ENCODE data around the gene BCAR3.

The BCAR3 gene

GRCh38 chr1:93635614-93636543 is 45.8 kb downstream of the BCAR3 start:
- DNase-seq: no peak

DNA sequence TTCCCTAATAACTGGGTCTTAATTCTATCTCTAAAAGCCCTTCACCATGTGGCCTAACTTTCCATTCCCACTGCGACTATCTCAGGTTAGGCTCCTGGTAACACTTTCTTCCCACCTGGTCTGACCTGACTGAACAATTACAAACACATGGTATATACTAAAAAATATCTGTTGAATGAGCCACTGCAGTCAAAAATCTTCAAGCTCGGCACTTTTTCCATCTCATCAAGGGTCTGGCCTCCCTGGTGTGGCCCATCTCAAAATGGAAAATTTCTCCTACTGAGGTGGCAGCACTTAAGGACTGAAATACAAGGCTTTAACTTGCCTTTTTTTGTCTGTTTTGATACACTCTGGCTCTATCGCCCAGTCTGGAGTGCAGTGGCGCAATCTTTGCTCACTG is 48.3 kb downstream of the BCAR3 start:
- no peak for DNase-seq

DNA sequence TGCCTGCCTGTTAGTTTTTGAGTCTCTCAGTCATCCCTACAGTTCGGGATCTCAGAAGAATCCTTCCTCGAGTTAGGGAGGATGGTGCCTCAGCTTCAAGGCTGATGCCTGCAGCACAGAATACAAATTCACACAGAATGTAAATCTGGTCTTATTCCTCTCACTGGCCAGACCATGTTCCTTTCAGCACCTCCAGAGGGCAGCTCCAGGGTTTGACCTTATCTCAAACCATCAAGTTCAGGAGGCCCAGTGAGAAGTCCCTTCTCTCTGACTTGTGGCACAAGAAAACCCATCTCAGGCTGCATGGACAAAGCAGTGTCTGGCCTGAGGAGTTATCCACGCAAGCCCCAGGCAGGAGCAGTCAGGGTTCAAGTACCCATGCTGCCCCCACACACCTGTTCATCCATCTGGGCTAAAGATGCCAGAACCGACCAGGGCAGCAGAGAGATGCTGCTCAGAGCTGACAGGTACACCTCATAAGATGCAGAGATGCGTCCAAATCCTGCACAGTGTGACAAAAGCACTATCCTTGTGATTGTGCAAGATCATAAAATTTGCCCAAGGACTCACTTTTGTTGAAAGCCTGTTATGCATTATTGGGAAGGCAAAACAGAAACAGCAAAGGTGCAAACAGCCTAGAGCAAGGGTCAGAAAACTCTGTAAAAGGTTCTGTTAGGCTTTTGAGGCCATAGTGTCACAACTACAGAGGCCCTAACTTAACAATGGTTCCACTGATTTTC is 49.8 kb downstream of the BCAR3 start:
- no peak for DNase-seq

GRCh38 chr1:93630168-93630567 is 51.5 kb downstream of the BCAR3 start:
- no peak for DNase-seq

DNA sequence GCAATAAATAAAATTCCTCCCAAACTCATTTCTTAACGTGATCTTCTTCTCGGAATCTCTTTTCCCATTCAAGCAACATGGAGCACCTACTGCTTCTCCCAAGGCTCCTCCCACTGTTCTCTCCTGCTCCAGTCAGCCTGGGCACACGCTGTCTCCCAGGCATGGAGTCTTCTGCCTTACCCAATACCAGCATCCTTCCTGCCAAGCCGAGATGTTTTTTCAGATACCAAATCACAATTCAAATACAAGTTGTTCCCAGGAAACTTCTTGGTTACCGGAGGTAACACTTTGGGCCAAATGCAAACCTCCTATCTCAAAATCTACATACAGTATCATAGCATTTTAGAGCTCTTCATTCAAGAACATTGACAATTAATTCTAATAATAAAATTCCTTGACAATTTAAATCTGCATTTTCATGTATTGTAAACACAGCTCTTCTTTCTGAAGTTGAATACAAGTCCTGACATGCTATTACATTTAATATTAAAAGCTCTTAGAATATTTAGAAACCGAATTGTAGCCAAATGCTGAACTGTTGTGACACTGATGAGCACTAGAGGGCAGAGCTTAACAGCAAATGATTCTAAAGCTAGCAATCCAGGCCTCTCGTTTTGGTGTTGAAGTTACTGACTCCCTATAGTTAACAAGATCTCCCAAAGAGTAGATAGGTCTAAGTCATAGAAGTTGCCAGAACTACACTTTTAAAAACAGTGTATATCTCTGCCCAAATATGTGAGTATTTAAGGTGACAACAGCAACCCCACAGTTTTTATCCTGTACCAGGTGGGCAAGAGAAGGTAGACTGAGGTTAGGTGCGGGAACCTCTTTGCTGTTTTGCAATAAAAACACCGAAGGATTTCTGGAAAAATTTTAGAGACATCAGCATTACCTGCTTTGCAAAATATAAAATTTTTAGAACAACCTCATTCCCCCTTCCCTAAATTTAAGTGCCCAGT is 52.3 kb downstream of the BCAR3 start:
- DNase-seq: no peak

DNA sequence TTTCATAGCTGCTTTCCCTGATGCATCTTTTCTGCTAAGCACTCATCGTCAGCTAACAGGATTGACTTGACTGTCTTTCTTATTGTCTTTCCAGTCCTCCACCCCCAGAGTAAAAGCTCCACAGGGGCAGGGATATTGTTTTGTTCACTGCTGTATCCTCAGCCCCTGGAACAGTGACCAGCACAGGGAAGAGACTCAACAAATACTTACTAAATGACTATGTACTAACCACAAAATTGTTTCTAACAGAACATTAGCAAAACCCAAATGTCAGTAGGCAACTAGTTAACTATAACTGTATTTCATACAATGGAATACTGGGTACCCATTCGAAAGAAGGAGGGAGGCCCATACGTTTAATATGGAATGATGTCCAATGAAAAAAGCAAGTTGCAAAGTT is 53.0 kb downstream of the BCAR3 start:
- no peak for DNase-seq

- DNase-seq: no peak
These were observed 55.9 kb downstream of the BCAR3 start for GRCh38 chr1:93625582-93626327.

DNA sequence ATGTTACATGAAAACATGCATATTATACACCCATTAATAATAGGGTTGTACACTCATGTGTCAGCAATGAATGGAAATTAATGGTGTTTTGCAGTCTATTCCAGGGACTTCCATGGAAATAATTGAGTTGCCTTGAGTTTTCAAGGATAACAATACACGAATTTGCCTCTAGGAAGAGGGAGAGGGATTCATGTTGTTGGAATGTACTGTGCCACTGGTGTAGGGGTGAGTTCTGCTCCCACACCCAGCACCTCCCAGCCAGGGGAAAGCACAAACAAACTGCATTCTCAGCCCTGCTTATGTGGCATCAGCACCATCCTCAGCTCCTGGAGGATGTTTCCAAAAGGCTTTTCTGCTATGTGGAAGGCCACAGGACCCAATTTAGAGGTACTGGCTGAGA is 57.8 kb downstream of the BCAR3 start:
- DNase-seq: no peak

- DNase-seq: no peak
These were observed 58.2 kb downstream of the BCAR3 start for GRCh38 chr1:93623436-93623835.

GRCh38 chr1:93621246-93621645 is 60.4 kb downstream of the BCAR3 start:
- DNase-seq: no peak

DNA sequence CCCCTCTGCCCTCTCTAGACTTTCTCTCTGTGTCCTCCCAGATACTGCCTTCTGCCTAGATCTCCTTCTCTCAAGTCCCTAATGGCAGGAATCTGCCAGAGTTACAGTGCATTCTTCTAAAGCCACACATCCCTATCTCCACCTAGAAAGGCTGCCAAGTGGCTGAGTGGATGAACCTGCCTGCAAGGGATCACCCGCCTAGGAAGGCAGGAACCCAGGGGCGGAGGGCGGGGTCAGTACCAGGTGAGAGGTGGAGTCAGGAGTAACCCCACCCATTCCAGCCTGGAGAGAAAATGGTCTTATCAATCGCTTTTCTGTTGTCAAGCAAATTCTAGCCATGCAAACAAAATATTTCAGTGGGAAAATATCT is 60.8 kb downstream of the BCAR3 start:
- no peak for DNase-seq

GRCh38 chr1:93620172-93620840 is 61.3 kb downstream of the BCAR3 start:
- no peak for DNase-seq

DNA sequence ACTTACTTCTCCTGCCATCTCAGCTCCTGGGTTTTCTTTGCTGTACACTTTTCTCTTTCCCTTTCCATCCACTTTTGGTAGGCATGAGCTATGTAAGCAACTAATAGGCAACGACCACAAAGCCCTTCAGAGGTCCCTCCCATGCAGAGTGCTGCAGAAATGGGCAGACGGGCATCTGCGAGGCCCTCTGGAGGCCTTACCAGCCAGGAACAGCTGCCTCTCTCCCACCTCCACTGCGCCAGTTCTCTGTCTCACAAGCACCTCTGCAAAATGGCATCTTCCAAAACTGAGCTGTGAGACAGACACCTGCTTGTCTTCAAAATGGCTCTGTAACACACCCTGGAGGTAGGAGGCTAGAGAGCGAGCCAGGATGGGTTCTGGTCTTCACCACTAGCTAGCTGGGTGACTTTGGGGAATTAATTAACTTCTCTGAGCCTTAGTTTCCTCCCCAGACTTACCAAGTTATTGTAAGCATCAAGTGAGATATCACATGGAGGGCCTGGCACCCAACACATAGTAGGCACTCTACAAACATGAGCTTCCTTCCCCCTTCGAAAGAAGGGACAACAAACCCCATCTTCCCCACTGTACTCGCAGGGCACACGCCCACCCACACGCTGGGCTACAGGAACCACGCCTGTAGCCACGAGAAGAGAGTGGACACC is 62.0 kb downstream of the BCAR3 start:
- no peak for DNase-seq

DNA sequence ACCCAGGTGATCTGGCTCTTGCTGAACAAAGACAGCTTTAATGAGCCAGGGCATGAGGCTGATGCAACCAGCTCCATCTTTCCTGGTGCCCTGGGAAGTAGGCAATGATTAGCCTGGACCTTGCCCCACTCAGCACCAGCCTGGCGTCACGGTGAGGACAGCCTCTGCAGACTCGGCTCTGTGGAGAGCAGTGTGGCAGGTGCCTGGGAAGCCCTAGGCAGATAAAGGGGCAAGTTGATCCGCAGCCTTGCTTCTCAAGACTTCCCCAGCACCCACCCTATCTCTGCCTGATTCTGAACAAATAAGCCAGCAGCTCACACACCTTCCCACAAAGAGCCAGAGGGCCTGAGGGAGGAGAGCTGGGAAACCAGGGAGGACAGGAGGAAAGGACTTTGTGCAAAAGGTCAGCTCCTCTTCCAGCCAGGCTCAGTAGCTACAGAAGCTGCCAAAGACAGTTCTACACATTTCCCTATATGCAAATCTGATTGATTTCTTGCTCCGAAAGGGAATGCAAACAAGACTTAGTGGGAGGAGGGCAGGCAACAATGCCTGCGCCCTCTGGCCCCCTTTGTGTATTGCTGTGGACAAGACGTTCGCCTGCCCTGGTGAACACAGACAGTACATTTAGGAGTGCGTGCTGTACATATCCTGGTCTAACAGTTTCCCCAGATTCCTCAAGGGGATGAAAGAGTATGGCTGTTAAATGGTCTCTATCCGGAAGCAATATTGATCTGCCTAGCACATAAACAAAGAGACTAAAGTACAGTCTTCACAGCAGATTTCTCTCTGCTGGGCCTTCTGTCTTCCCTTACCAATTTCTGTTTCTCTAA is 63.8 kb downstream of the BCAR3 start:
- DNase-seq: no peak

- peak; percentile 30 for DNase-seq
These were observed 64.5 kb downstream of the BCAR3 start for GRCh38 chr1:93616996-93617669.

DNA sequence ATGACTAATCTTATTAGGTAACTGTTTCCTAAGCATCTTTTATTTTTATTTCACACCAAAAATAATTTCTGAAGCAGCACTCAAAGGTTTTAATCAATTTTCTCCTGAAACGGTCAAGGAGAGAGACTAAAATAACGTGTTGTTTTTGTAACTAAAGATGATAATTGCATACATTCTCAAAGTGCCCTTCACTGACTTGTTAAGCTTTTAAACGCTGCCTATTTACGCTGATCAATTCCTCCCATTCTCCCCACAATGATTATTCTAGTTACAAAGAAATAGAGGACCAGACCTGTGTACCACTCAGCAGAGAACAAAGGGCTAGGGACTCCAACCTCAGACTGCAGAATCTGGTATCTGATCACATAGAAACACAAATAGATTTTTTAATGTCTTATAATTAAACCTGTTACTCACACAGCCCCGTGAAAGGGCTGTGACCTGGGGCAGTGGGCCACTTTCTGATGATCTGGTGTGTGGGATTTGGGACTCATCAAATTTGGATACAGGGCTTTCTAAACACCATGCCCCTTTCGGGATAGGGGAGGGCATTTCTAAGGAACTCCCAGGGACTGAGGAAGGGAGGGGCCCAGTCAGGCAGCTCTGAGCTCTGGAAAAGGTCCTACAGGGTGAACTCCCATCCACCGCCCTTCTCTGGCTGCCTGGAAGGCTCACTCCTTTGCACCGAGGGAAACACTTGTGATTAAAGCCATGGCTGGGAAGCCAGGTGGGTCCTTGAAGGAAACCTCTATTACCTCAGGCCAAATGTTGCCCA is 65.2 kb downstream of the BCAR3 start:
- DNase-seq: no peak

GRCh38 chr1:93615582-93616150 is 66.0 kb downstream of the BCAR3 start:
- no peak for DNase-seq

GRCh38 chr1:93614986-93615581 is 66.6 kb downstream of the BCAR3 start:
- no peak for DNase-seq

Data from NCI-H2081 treated with DMSO at 0.1 percent for 48 hours (cell line).